ENCODE measurements around the gene PMM2.

DNA sequence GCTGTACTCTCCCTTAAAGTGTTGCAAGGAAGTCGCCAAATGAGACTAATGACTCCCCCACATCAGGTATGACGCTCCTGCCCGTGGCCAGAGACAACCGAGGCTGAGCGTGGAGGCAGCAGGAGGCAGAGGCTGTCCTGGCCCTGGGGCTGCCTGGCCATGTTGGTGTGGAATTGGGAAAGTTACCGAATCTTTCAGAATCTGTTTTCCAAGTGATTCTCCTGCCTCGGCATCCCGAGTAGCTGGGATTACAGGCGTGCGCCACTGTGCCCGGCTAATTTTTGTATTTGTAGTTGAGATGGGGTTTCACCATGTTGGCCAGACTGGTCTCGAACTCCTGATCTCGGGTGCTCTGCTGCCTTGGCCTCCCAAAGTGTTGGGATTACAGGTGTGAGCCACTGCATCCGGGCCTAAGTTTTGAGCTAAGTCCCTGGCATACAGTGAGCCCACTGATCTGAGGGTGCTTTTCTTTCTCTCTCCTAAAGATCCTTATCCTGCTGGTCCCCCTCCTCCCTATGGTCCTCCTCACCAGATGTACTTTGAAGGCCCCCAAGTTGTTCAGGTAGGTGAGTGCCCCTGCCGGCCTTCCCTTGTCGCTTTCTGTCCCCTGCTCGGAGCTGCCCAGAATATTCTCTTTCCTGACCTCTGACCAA, 85.2 kb downstream of the PMM2 start:
- no peak for TF ChIP-seq TAF1 (IDR thresholded peaks at IDR 0.05; ENCODE audit: low read depth)
- TF ChIP-seq, protein P1, sequence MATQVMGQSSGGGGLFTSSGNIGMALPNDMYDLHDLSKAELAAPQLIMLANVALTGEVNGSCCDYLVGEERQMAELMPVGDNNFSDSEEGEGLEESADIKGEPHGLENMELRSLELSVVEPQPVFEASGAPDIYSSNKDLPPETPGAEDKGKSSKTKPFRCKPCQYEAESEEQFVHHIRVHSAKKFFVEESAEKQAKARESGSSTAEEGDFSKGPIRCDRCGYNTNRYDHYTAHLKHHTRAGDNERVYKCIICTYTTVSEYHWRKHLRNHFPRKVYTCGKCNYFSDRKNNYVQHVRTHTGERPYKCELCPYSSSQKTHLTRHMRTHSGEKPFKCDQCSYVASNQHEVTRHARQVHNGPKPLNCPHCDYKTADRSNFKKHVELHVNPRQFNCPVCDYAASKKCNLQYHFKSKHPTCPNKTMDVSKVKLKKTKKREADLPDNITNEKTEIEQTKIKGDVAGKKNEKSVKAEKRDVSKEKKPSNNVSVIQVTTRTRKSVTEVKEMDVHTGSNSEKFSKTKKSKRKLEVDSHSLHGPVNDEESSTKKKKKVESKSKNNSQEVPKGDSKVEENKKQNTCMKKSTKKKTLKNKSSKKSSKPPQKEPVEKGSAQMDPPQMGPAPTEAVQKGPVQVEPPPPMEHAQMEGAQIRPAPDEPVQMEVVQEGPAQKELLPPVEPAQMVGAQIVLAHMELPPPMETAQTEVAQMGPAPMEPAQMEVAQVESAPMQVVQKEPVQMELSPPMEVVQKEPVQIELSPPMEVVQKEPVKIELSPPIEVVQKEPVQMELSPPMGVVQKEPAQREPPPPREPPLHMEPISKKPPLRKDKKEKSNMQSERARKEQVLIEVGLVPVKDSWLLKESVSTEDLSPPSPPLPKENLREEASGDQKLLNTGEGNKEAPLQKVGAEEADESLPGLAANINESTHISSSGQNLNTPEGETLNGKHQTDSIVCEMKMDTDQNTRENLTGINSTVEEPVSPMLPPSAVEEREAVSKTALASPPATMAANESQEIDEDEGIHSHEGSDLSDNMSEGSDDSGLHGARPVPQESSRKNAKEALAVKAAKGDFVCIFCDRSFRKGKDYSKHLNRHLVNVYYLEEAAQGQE (IDR thresholded peaks at IDR 0.05; ENCODE audit: low read depth) = no peak
- TF ChIP-seq, protein P2, sequence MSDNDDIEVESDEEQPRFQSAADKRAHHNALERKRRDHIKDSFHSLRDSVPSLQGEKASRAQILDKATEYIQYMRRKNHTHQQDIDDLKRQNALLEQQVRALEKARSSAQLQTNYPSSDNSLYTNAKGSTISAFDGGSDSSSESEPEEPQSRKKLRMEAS (IDR thresholded peaks at IDR 0.05) = no peak
- no peak for TF ChIP-seq RAD21 (IDR thresholded peaks at IDR 0.05; ENCODE audit: low read depth)
- TF ChIP-seq CREB1 (IDR thresholded peaks at IDR 0.05; ENCODE audit: low read depth) = no peak
- TF ChIP-seq YY1 (IDR thresholded peaks at IDR 0.05; ENCODE audit: low read depth) = no peak
- no peak for TF ChIP-seq EP300 (IDR thresholded peaks at IDR 0.05; ENCODE audit: borderline replicate concordance)

All from Ishikawa (cell line).